A673 (cell line): ENCODE data around the gene MCM9. TPM values are rescaled to one million over a fixed set of nuclear protein-coding genes. Genes with fewer than 3 reads are reported as not detected.

Experiments used
- BruUV-seq: library from RNA; stranded (reverse); fragments of 400-500 nt; replicated peaks from 2 replicates; lab custom pipeline; 2021; lab: Mats Ljungman, UMichigan
- CTCF ChIA-PET: fragments of 300-600 bp; sonication (Branson Sonifier 250); formaldehyde crosslinking; loops from one replicate; lab custom pipeline; 2022; ENCODE audit warnings: antibody characterized with exemption; lab: Charles Lee
- POLR2A ChIA-PET: fragments of 300-600 bp; sonication (Branson Sonifier 250); formaldehyde crosslinking; loops from one replicate; lab custom pipeline; 2022; ENCODE audit warnings: antibody characterized with exemption; ENCODE audit not compliant: low non-redundant PET; lab: Charles Lee
- DNase-seq: peaks from one replicate; pipeline ENCODE4 v3.0.0-alpha.2; 2015; ENCODE audit warnings: low spot score
- H3K27ac ChIP-seq: fragments of 200-600 bp; sonication (generic); 2 replicates; pipeline ENCODE4 v1.5.1; 2016; ENCODE audit warnings: mixed run types, low read depth, mild to moderate bottlenecking, mixed read lengths, antibody characterized with exemption, low read length; ENCODE audit not compliant: poor library complexity, severe bottlenecking
- H3K27me3 ChIP-seq: fragments of 200-600 bp; sonication (generic); replicated peaks from 2 replicates; pipeline ENCODE4 v1.6.1; 2017; ENCODE audit warnings: mixed run types, low read depth, mild to moderate bottlenecking, mixed read lengths, antibody characterized with exemption, low read length; ENCODE audit not compliant: insufficient read depth, poor library complexity
- H3K36me3 ChIP-seq: fragments of 200-600 bp; sonication (generic); 2 replicates; pipeline ENCODE4 v1.6.1; 2016; ENCODE audit warnings: mixed run types, mild to moderate bottlenecking, mixed read lengths, antibody characterized with exemption, low read length; ENCODE audit not compliant: insufficient read depth, poor library complexity, severe bottlenecking
- H3K4me1 ChIP-seq: fragments of 200-600 bp; sonication (generic); 2 replicates; pipeline ENCODE4 v1.6.1; 2017; ENCODE audit warnings: mixed run types, mild to moderate bottlenecking, mixed read lengths, antibody characterized with exemption, low read length; ENCODE audit not compliant: insufficient read depth, poor library complexity, severe bottlenecking
- H3K4me3 ChIP-seq: fragments of 200-600 bp; sonication (generic); 2 replicates; pipeline ENCODE4 v1.5.1; 2016; ENCODE audit warnings: low read depth, mixed run types, mild to moderate bottlenecking, mixed read lengths, low read length; ENCODE audit not compliant: poor library complexity, severe bottlenecking
- H3K9me3 ChIP-seq: fragments of 200-600 bp; sonication (generic); 2 replicates; pipeline ENCODE4 v1.6.1; 2016; ENCODE audit warnings: mixed run types, low read depth, mild to moderate bottlenecking, mixed read lengths, antibody characterized with exemption, low read length; ENCODE audit not compliant: poor library complexity, severe bottlenecking
- CTCF ChIP-seq: fragments of 300-800, 200-600 bp; sonication (generic); conservative IDR thresholded peaks from 2 replicates; pipeline ENCODE4 v1.5.1; 2017; ENCODE audit warnings: low read depth, mild to moderate bottlenecking, antibody characterized with exemption, low read length, moderate library complexity, mixed read lengths
- EZH2 ChIP-seq: fragments of 200-600 bp; sonication (generic); IDR thresholded peaks from 2 replicates; pipeline ENCODE4 v1.6.1; 2017; ENCODE audit warnings: borderline replicate concordance, low read depth, mild to moderate bottlenecking, mixed read lengths, antibody characterized with exemption, low read length; ENCODE audit not compliant: poor library complexity, severe bottlenecking
- intact Hi-C: fragments of 100-400 bp; cut with micrococcal nuclease; formaldehyde crosslinking; loops from one replicate; pipeline ENCODE4 v1.10.0; 2022; ENCODE audit not compliant: unreplicated experiment
- total RNA-seq: library from RNA; stranded (reverse); gene quantifications from 2 replicates; pipeline ENCODE4 v1.2.3, GENCODE V29; 2021

MCM9 gene
- total RNA-seq, 1 experiment from 2014 or later: 16.9 TPM

DNA sequence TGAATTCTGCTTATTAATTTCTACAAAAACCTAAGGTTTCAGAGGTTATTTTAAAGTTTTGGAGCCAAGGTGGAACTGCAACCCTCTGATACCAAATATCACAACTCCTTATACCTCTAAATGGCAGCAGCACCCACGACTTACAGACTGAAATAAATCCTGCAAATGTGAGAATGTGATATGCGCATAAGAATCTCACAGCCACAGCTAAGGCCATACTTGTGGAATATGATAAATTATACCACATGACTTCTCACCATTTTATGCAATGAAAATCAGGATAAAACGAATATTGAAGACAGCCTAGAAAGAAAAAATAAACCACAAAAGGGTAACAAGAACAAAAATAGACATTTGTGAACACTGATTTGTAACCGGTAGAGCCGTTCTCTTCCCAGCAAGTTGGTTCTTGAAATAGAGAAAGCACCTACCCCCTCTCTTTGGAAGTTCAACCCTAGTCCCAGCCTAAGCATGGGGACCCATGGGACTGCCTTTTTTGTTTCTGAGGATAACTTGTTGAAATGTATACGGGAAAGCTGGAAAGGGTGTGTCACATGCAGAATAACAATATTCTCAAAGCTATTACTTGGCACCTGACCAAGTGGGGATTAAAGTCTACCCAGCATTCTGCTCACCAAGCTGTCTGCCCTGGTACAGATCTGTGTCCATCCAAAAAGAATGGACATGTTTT lies 47.1 kb upstream of the MCM9 start:
- BruUV-seq: no TSS peak
- Histone ChIP-seq H3K27me3 (no peaks in the 10 kb centered on the region), H3K4me3 (no peak overlapping the region), H3K27ac (no peak overlapping the region), H3K4me1 (no peaks in the 10 kb centered on the region), H3K9me3 (no peaks in the 10 kb centered on the region), H3K36me3 (no peaks in the 10 kb centered on the region)
- CTCF ChIA-PET: no interaction called here
- POLR2A ChIA-PET: no interaction called here
- TF ChIP-seq CTCF: no peak
- no peak for TF ChIP-seq EZH2
- peak; percentile 35 for DNase-seq
- intact Hi-C loops: no loop called here

GRCh38 chr6:118980063-118980462 lies 45.1 kb upstream of the MCM9 start:
- Histone ChIP-seq H3K27me3 (no peaks in the 10 kb centered on the region), H3K4me1 (no peaks in the 10 kb centered on the region), H3K36me3 (no peaks in the 10 kb centered on the region), H3K9me3 (no peaks in the 10 kb centered on the region), H3K27ac (no peak overlapping the region), H3K4me3 (no peak overlapping the region)
- DNase-seq: peak; percentile 63
- TF ChIP-seq EZH2: no peak
- no peak for TF ChIP-seq CTCF
- POLR2A ChIA-PET: no interaction called here
- intact Hi-C loops: no loop called here
- CTCF ChIA-PET: no interaction called here
- no TSS peak for BruUV-seq

- DNase-seq: no peak
- no peaks in the 10 kb centered on the region for H3K36me3 ChIP-seq
- POLR2A ChIA-PET: no interaction called here
- no peaks in the 10 kb centered on the region for H3K9me3 ChIP-seq
- intact Hi-C loops: no loop called here
- H3K4me1 ChIP-seq: no peaks in the 10 kb centered on the region
- no peak for TF ChIP-seq EZH2
- TF ChIP-seq CTCF: no peak
- H3K27ac ChIP-seq: no peak overlapping the region
- no TSS peak for BruUV-seq
- H3K4me3 ChIP-seq: no peak overlapping the region
- H3K27me3 ChIP-seq: no peaks in the 10 kb centered on the region
- CTCF ChIA-PET: no interaction called here
Measured at GRCh38 chr6:118974790-118975189, 39.8 kb upstream of the MCM9 start.
